ENCODE data around the gene CCDC28B. TPM values are rescaled to one million over a fixed set of nuclear protein-coding genes. Genes with fewer than 3 reads are reported as not detected.
"Not testable (repeated sequence)": the region's sequence is repeated elsewhere in the genome, so short reads cannot be mapped to it uniquely, and the experiment has no call there.

The CCDC28B gene
- polyA plus RNA-seq, 1 donor from 2014 or later = 176 TPM

- no peak overlapping the region for H3K4me3 ChIP-seq (ENCODE audit: low read length)
- no peak overlapping the region for H3K9ac ChIP-seq (ENCODE audit: low read length)
- TF ChIP-seq EP300 (conservative IDR thresholded peaks at IDR 0.05; ENCODE audit: poor library complexity, severe bottlenecking) (no peak), TAF1 (IDR thresholded peaks at IDR 0.05; ENCODE audit: low read depth) (no peak), POLR2AphosphoS5 (IDR thresholded peaks at IDR 0.05) (no peak), RAD21 (conservative IDR thresholded peaks at IDR 0.05) (no peak), MXI1 (conservative IDR thresholded peaks at IDR 0.05; ENCODE audit: poor library complexity, severe bottlenecking) (no peak), EZH2 (IDR thresholded peaks at IDR 0.05; ENCODE audit: borderline replicate concordance, insufficient read depth, low read length, poor library complexity, severe bottlenecking) (no peak), SMC3 (conservative IDR thresholded peaks at IDR 0.05; ENCODE audit: poor library complexity) (no peak), REST (IDR thresholded peaks at IDR 0.05; ENCODE audit: borderline replicate concordance) (no peak), CTCF (IDR thresholded peaks at IDR 0.05; ENCODE audit: poor library complexity, severe bottlenecking) (no peak)
- no peaks in the 10 kb centered on the region for H4K20me1 ChIP-seq (ENCODE audit: insufficient read depth)
- H3K4me2 ChIP-seq (ENCODE audit: low read length) = no peak overlapping the region
- no peak overlapping the region for H2AFZ ChIP-seq (ENCODE audit: low read depth, low read length)
- H3K9me2 ChIP-seq (ENCODE audit: insufficient read depth, low read length) = no peaks in the 10 kb centered on the region
- no peaks in the 10 kb centered on the region for H3F3A ChIP-seq (ENCODE audit: insufficient read depth, low read length, poor library complexity, severe bottlenecking)
- H3K79me2 ChIP-seq (replicated peaks; ENCODE audit: insufficient read depth, low read length) = no peaks in the 10 kb centered on the region
- no peaks in the 10 kb centered on the region for H3K9me3 ChIP-seq (ENCODE audit: low read length)
- H3K27ac ChIP-seq (ENCODE audit: low read length) = no peak overlapping the region
- no peaks in the 10 kb centered on the region for H3K27me3 ChIP-seq (ENCODE audit: insufficient read depth, low read depth, low read length)
- H3K36me3 ChIP-seq (ENCODE audit: insufficient read depth, low read length) = peaks cover 3% of the 10 kb centered on the region
Observed at GRCh38 chr1:32159189-32159588, 41.2 kb upstream of the CCDC28B start.

GRCh38 chr1:32163405-32163804 lies 37.0 kb upstream of the CCDC28B start:
- H3K79me2 ChIP-seq (replicated peaks; ENCODE audit: insufficient read depth, low read length) = no peaks in the 10 kb centered on the region
- no peak overlapping the region for H3K27ac ChIP-seq (ENCODE audit: low read length)
- H3K9me2 ChIP-seq (ENCODE audit: insufficient read depth, low read length) = no peaks in the 10 kb centered on the region
- H3F3A ChIP-seq (ENCODE audit: insufficient read depth, low read length, poor library complexity, severe bottlenecking) = no peaks in the 10 kb centered on the region
- H3K4me2 ChIP-seq (ENCODE audit: low read length) = no peak overlapping the region
- no peaks in the 10 kb centered on the region for H3K27me3 ChIP-seq (ENCODE audit: insufficient read depth, low read depth, low read length)
- TF ChIP-seq RAD21 (conservative IDR thresholded peaks at IDR 0.05) (no peak), REST (IDR thresholded peaks at IDR 0.05; ENCODE audit: borderline replicate concordance) (no peak)
- H3K9me3 ChIP-seq (ENCODE audit: low read length) = no peaks in the 10 kb centered on the region
- H3K9ac ChIP-seq (ENCODE audit: low read length) = no peak overlapping the region
- no peak overlapping the region for H2AFZ ChIP-seq (ENCODE audit: low read depth, low read length)
- H4K20me1 ChIP-seq (ENCODE audit: insufficient read depth) = no peaks in the 10 kb centered on the region
- H3K36me3 ChIP-seq (ENCODE audit: insufficient read depth, low read length) = no peaks in the 10 kb centered on the region
- H3K4me3 ChIP-seq (ENCODE audit: low read length) = no peak overlapping the region

DNA sequence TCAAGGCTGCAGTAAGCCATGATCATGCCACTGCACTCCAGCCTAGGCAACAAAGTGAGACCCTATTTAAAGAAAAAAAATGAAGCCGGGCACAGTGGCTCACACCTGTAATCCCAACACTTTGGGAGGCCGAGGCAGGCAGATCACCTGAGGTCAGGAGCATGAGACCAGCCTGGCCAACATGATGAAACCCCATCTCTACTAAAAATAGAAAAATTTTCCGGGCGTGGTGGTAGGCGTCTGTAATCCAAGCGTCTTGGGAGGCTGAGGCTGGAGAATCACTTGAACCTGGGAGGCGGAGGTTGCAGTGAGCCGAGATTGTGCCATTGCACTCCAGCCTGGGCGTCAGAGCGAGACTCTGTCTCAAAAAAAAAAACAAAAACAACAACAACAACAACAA lies 34.8 kb upstream of the CCDC28B start:
- H3K4me3 ChIP-seq (ENCODE audit: low read length); H3K9ac ChIP-seq (ENCODE audit: low read length); H3K36me3 ChIP-seq (ENCODE audit: insufficient read depth, low read length); H3K9me3 ChIP-seq (ENCODE audit: low read length); H2AFZ ChIP-seq (ENCODE audit: low read depth, low read length); H3K27ac ChIP-seq (ENCODE audit: low read length); H3K79me2 ChIP-seq (replicated peaks; ENCODE audit: insufficient read depth, low read length); H3F3A ChIP-seq (ENCODE audit: insufficient read depth, low read length, poor library complexity, severe bottlenecking); H3K4me2 ChIP-seq (ENCODE audit: low read length); H3K27me3 ChIP-seq (ENCODE audit: insufficient read depth, low read depth, low read length); H3K9me2 ChIP-seq (ENCODE audit: insufficient read depth, low read length); H4K20me1 ChIP-seq (ENCODE audit: insufficient read depth): not testable (repeated sequence)
